ENCODE data around the gene SLC12A4.

GRCh38 chr16:67897231-67897630 is 71.2 kb downstream of the SLC12A4 start:
- TF ChIP-seq CTCF (conservative IDR thresholded peaks at IDR 0.05; ENCODE audit: low read depth, low read length) (no peak), EZH2 (IDR thresholded peaks at IDR 0.05; ENCODE audit: borderline replicate concordance, low read depth, low read length, poor library complexity, severe bottlenecking) (no peak)
